GM06990 (cell line): ENCODE measurements around the gene TCF4.

Experiments used
- DNase-seq: peaks from one replicate; pipeline ENCODE4 v3.0.0-alpha.2; 2011; ENCODE audit not compliant: insufficient read length; ENCODE audit errors: extremely low read depth
- H3K27me3 ChIP-seq: replicated peaks from 2 replicates; pipeline ENCODE4 v1.6.0; 2011; ENCODE audit warnings: low read length; ENCODE audit not compliant: control insufficient read depth, insufficient read depth
- H3K36me3 ChIP-seq: 2 replicates; pipeline ENCODE4 v1.5.1; 2011; ENCODE audit warnings: low read length; ENCODE audit not compliant: control insufficient read depth, insufficient read depth
- H3K4me3 ChIP-seq: replicated peaks from 2 replicates; pipeline ENCODE4 v1.5.1; 2011; ENCODE audit warnings: low read depth, mild to moderate bottlenecking, control low read depth, low read length
- TF ChIP-seq, protein P1 (sequence below): IDR thresholded peaks from 2 replicates; pipeline ENCODE4 v1.5.1; 2011; ENCODE audit warnings: low read length, control low read depth, mild to moderate bottlenecking, inconsistent platforms; ENCODE audit not compliant: insufficient read depth, poor library complexity, severe bottlenecking

Gene TCF4

GRCh38 chr18:55407191-55407590 is 180.8 kb downstream of the TCF4 start:
- no peak overlapping the region for H3K4me3 ChIP-seq
- DNase-seq, result no peak
- TF ChIP-seq, protein P1, sequence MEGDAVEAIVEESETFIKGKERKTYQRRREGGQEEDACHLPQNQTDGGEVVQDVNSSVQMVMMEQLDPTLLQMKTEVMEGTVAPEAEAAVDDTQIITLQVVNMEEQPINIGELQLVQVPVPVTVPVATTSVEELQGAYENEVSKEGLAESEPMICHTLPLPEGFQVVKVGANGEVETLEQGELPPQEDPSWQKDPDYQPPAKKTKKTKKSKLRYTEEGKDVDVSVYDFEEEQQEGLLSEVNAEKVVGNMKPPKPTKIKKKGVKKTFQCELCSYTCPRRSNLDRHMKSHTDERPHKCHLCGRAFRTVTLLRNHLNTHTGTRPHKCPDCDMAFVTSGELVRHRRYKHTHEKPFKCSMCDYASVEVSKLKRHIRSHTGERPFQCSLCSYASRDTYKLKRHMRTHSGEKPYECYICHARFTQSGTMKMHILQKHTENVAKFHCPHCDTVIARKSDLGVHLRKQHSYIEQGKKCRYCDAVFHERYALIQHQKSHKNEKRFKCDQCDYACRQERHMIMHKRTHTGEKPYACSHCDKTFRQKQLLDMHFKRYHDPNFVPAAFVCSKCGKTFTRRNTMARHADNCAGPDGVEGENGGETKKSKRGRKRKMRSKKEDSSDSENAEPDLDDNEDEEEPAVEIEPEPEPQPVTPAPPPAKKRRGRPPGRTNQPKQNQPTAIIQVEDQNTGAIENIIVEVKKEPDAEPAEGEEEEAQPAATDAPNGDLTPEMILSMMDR, result no peak
- H3K36me3 ChIP-seq, result no peaks in the 10 kb centered on the region
- H3K27me3 ChIP-seq, result no peaks in the 10 kb centered on the region

DNA sequence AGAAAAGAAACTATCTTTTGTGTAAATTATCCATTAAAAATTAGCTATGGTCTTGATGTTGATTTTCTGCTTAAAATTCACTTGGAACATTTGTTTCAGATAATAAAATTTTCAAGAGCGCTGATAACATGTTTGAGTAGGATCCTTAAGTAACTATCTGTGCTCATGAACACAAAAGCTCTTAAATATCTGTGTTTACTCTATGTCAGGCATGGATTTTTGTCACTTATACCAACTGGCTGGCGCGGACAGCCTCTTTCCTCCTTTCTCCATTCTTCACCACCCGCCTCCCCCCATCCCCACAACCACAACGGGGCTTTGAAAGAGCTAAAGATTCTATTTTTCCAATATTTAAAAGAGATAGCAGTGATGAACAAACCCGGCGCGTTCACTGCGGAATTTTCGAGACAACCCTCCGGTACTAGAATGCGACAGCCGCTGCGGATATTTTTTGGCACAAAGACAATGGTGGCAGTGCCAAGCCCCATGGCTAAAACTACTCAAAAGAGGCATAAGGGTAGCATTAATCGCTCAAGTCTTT is 181.5 kb downstream of the TCF4 start:
- H3K27me3 ChIP-seq, result no peaks in the 10 kb centered on the region
- TF ChIP-seq, protein P1, result no peak
- H3K36me3 ChIP-seq, result no peaks in the 10 kb centered on the region
- no peak overlapping the region for H3K4me3 ChIP-seq
- DNase-seq, result no peak

DNA sequence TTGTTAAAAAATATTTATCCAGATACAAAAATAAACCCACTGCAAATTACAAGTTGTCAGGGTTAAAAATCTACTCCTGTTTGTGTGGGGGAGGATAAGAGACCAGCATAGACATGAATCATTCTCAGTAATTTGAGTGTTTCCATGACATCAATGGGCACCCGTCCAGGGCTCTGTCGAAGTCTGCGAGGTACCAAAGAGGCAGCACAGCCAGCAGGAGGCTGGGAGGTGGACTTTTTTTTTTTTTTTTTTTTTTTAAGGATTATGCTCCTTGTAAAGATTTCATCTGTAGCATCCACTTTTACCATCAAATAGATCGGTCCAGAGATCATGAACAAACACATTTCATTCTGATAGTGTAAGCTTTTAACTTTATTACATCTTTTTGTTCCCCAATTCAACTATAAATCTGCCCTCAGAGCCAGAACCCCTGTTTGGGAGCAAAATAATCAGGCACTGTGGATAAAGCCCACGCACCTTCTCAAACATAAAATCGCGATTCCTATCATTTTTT is 182.0 kb downstream of the TCF4 start:
- H3K27me3 ChIP-seq, result no peaks in the 10 kb centered on the region
- TF ChIP-seq, protein P1, result no peak
- no peak for DNase-seq
- H3K4me3 ChIP-seq, result no peak overlapping the region
- H3K36me3 ChIP-seq, result no peaks in the 10 kb centered on the region

- TF ChIP-seq, protein P1, result no peak
- DNase-seq, result no peak
- Histone ChIP-seq H3K27me3 (no peaks in the 10 kb centered on the region), H3K4me3 (no peak overlapping the region), H3K36me3 (no peaks in the 10 kb centered on the region)
Measured at GRCh38 chr18:55405475-55405874, 182.5 kb downstream of the TCF4 start.

DNA sequence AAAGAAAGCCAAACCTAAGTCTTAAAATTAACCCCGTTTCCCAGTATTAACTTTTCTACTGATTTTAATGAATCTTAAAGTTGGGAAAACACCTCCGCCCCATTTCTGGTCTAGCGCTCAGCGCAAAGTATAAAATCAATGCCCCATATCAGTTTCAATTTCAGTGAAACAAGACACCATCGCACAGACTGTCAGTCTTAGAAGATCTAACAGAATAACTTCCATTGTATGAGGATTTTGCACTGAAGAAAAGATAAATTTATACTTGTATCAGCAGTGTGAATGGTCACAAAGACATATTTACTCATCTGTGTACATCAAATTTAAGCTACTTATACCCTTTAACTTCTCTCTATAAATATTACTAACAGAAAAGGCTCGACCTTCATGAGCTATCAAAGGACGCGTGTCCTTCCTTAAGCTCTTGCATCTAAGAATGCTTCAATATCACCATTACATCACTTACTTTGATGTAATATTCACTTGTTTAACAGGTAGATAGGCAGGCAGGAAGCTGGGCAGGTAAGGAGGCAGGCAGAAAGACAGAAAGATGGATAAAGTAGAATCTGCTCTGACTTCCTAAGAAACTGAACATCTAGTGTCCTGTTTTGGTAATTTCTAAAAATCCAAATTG is 183.0 kb downstream of the TCF4 start:
- H3K36me3 ChIP-seq, result no peaks in the 10 kb centered on the region
- no peak for DNase-seq

More for the DNA sequence above, 183.0 kb downstream of the TCF4 start:
- H3K27me3 ChIP-seq, result no peaks in the 10 kb centered on the region
- TF ChIP-seq, protein P1, result no peak
- H3K4me3 ChIP-seq, result no peak overlapping the region
